GM18517 (cell line): ENCODE measurements around the gene PRELID1.
"Not testable (repeated sequence)": the region's sequence is repeated elsewhere in the genome, so short reads cannot be mapped to it uniquely, and the experiment has no call there.

Experiments
- ATAC-seq: cut with Tn5 transposase; IDR thresholded peaks from one replicate; pipeline ENCODE4 v1.9.1; 2021; ENCODE audit warnings: mild to moderate bottlenecking, moderate library complexity; ENCODE audit not compliant: unreplicated experiment

Gene PRELID1

GRCh38 chr5:177299697-177300096 is 3.9 kb upstream of the PRELID1 start:
- ATAC-seq, result no peak

GRCh38 chr5:177300236-177300880 is 3.2 kb upstream of the PRELID1 start:
- no peak for ATAC-seq

GRCh38 chr5:177300951-177301350 is 2.6 kb upstream of the PRELID1 start:
- no peak for ATAC-seq

GRCh38 chr5:177301503-177302165 is 2.0 kb upstream of the PRELID1 start:
- no peak for ATAC-seq

GRCh38 chr5:177302354-177303110 is 1.1 kb upstream of the PRELID1 start:
- no peak for ATAC-seq

GRCh38 chr5:177303925-177304391 is 359 bp downstream of the PRELID1 start:
- ATAC-seq, result peak; percentile 10

- no peak for ATAC-seq
Measured at GRCh38 chr5:177304392-177305119, 957 bp downstream of the PRELID1 start.

GRCh38 chr5:177306103-177306640 is 2.6 kb downstream of the PRELID1 start:
- not testable (repeated sequence) for ATAC-seq

- ATAC-seq, result no peak
Measured at GRCh38 chr5:177306674-177307543, 3.3 kb downstream of the PRELID1 start.

- no peak for ATAC-seq
Measured at GRCh38 chr5:177307544-177308363, 4.2 kb downstream of the PRELID1 start.

- ATAC-seq, result no peak
Measured at GRCh38 chr5:177308740-177309139, 5.1 kb downstream of the PRELID1 start.

- ATAC-seq, result no peak
Measured at GRCh38 chr5:177309351-177310191, 6.0 kb downstream of the PRELID1 start.

- no peak for ATAC-seq
Measured at GRCh38 chr5:177310332-177310731, 6.7 kb downstream of the PRELID1 start.

- ATAC-seq, result no peak
Measured at GRCh38 chr5:177310757-177311391, 7.3 kb downstream of the PRELID1 start.

- ATAC-seq, result no peak
Measured at GRCh38 chr5:177311392-177311722, 7.8 kb downstream of the PRELID1 start.

GRCh38 chr5:177311723-177312648 is 8.4 kb downstream of the PRELID1 start, which contains the start of gene MXD3:
Gene MXD3 (minus strand): TSS chr5:177311898. CDS start chr5:177311830, 68 bp downstream.
- ATAC-seq, result peak; percentile 68
